Activated CD4-positive, alpha-beta memory T cell treated with anti-CD3 and anti-CD28 coated beads for 36 hours (primary cell): ENCODE results near the gene CEP97. TPM values are rescaled to one million over a fixed set of nuclear protein-coding genes. Genes with fewer than 3 reads are reported as not detected.
"Not testable (repeated sequence)": the region's sequence is repeated elsewhere in the genome, so short reads cannot be mapped to it uniquely, and the experiment has no call there.

Experiments used
- CTCF ChIA-PET: fragments of 350-600 bp; sonication (Branson Sonifier 250); formaldehyde crosslinking; loops from one replicate; lab custom pipeline; 2021; ENCODE audit warnings: antibody characterized with exemption, inconsistent platforms; lab: Charles Lee
- POLR2A ChIA-PET: fragments of 350-600 bp; sonication (Branson Sonifier 250); formaldehyde crosslinking; loops from one replicate; lab custom pipeline; 2021; ENCODE audit warnings: antibody characterized with exemption; lab: Charles Lee
- DNase-seq: peaks from one replicate; pipeline ENCODE4 v3.0.0-alpha.2; 2020
- H3K27ac Mint-ChIP-seq: one replicate; pipeline ENCODE4 v1.8.0; 2021; ENCODE audit warnings: mixed read lengths
- H3K27me3 Mint-ChIP-seq: one replicate; pipeline ENCODE4 v1.8.0; 2021; ENCODE audit warnings: mixed read lengths
- H3K36me3 Mint-ChIP-seq: one replicate; pipeline ENCODE4 v1.8.0; 2021; ENCODE audit warnings: mixed read lengths
- H3K4me1 Mint-ChIP-seq: one replicate; pipeline ENCODE4 v1.8.0; 2021; ENCODE audit warnings: low read depth, mixed read lengths
- H3K4me3 Mint-ChIP-seq: one replicate; pipeline ENCODE4 v1.8.0; 2021; ENCODE audit warnings: mild to moderate bottlenecking, mixed read lengths
- H3K9me3 Mint-ChIP-seq: one replicate; pipeline ENCODE4 v1.8.0; 2021; ENCODE audit warnings: mixed read lengths
- intact Hi-C: fragments of 100-400 bp; cut with micrococcal nuclease; formaldehyde crosslinking; loops from one replicate; pipeline ENCODE4 v1.15.1; 2023
- total RNA-seq, 2 experiments: library from RNA; stranded (reverse); gene quantifications; one replicate each; pipeline ENCODE4 v1.2.3, GENCODE V29; 2021

The CEP97 gene
- total RNA-seq, 2 experiments from 2014 or later: 16.6 to 17.9 TPM

GRCh38 chr3:101732240-101732641, 7.8 kb downstream of the CEP97 start:
- H3K36me3 Mint-ChIP-seq: peaks cover 69% of the 10 kb centered on the region
- intact Hi-C loops: no loop called here
- CTCF ChIA-PET: interaction anchor here (0.6 kb wide), 1 partner anchor 331 kb away, joined by 3 read pairs; no protein-coding TSS in a partner anchor

GRCh38 chr3:101735833-101736232, 11.4 kb downstream of the CEP97 start:
- peaks cover 59% of the 10 kb centered on the region for H3K36me3 Mint-ChIP-seq
- H3K27ac Mint-ChIP-seq: no peak overlapping the region
- DNase-seq: no peak
- POLR2A ChIA-PET: interaction anchor here (1.3 kb wide), 1 partner anchor 11 kb away, joined by 3 read pairs; the partner anchor contains the start of gene CEP97
- no peaks in the 10 kb centered on the region for H3K27me3 Mint-ChIP-seq
- H3K4me3 Mint-ChIP-seq: no peak overlapping the region
- no peaks in the 10 kb centered on the region for H3K4me1 Mint-ChIP-seq
- intact Hi-C loops: no loop called here
- CTCF ChIA-PET: no interaction called here
- H3K9me3 Mint-ChIP-seq: peaks cover 2% of the 10 kb centered on the region

More at GRCh38 chr3:101732240-101732641, 7.8 kb downstream of the CEP97 start:
- H3K27me3 Mint-ChIP-seq: no peaks in the 10 kb centered on the region
- H3K27ac Mint-ChIP-seq: no peak overlapping the region
- peaks cover 4% of the 10 kb centered on the region for H3K4me1 Mint-ChIP-seq
- H3K4me3 Mint-ChIP-seq: no peak overlapping the region
- no peak for DNase-seq
- POLR2A ChIA-PET: no interaction called here
- H3K9me3 Mint-ChIP-seq: no peaks in the 10 kb centered on the region

DNA sequence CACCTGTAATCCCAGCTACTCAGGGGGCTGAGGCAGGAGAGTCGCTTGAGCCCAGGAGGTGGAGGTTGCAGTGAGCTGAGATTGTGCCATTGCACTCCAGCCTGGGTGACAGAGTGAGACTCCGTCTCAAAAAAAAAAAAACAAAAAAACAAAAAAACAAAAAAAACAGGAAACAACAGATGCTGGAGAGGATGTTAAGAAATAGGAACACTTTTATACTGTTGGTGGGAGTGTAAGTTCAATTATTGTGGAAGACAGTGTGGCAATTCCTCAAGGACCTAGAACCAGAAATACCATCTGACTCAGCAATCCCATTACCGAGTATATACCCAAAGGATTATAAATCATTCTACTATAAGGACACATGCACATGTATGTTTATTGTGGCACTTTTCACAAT, 17.5 kb downstream of the CEP97 start:
- H3K4me1 Mint-ChIP-seq, H3K4me3 Mint-ChIP-seq, H3K27me3 Mint-ChIP-seq, H3K9me3 Mint-ChIP-seq, intact Hi-C loops, H3K27ac Mint-ChIP-seq, DNase-seq, CTCF ChIA-PET, POLR2A ChIA-PET: not testable (repeated sequence)
- peaks cover 25% of the 10 kb centered on the region for H3K36me3 Mint-ChIP-seq

GRCh38 chr3:101744811-101745210, 20.4 kb downstream of the CEP97 start:
- Mint-ChIP-seq H3K4me1 (peaks cover 1% of the 10 kb centered on the region), H3K27me3 (no peaks in the 10 kb centered on the region), H3K36me3 (peaks cover 24% of the 10 kb centered on the region), H3K27ac (no peak overlapping the region), H3K4me3 (no peak overlapping the region), H3K9me3 (peaks cover 4% of the 10 kb centered on the region)
- no peak for DNase-seq
- ChIA-PET CTCF (interaction anchor here (2.9 kb wide), 1 partner anchor 58 kb away, joined by 8 read pairs; no protein-coding TSS in a partner anchor), POLR2A (no interaction called here)
- intact Hi-C loops: no loop called here

- H3K27ac Mint-ChIP-seq: not testable (repeated sequence)
These were observed 21.5 kb downstream of the CEP97 start for GRCh38 chr3:101745934-101746333.

DNA sequence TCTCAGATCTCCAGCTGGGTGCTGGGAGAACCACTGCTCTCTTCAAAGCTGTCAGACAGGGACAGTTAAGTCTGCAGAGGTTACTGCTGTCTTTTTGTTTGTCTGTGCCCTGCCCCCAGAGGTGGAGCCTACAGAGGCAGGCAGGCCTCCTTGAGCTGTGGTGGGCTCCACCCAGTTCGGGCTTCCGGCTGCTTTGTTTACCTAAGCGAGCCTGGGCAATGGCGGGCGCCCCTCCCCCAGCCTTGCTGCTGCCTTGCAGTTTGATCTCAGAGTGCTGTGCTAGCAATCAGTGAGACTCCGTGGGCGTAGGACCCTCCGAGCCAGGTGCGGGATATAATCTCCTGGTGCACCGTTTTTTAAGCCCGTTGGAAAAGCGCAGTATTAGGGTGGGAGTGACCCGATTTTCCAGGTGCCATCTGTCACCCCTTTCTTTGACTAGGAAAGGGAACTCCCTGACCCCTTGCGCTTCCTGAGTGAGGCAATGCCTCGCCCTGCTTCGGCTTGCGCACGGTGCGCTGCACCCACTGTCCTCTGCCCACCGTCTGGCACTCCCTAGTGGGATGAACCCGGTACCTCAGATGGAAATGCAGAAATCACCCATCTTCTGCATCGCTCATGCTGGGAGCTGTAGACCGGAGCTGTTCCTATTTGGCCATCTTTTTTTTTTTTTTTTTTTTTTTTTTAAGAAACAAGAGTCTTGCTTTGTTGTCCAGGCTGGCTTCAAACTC, 29.1 kb downstream of the CEP97 start:
- H3K36me3 Mint-ChIP-seq: peaks cover 61% of the 10 kb centered on the region
- H3K4me1 Mint-ChIP-seq, POLR2A ChIA-PET, H3K27me3 Mint-ChIP-seq, CTCF ChIA-PET, intact Hi-C loops: not testable (repeated sequence)
- DNase-seq: peak; percentile 47
- H3K27ac Mint-ChIP-seq: peak overlapping the region; percentile 18
- H3K4me3 Mint-ChIP-seq: peak overlapping the region; percentile 16
- peaks cover 14% of the 10 kb centered on the region for H3K9me3 Mint-ChIP-seq

More at GRCh38 chr3:101745934-101746333, 21.5 kb downstream of the CEP97 start:
- H3K4me1 Mint-ChIP-seq, CTCF ChIA-PET, intact Hi-C loops, H3K27me3 Mint-ChIP-seq, H3K4me3 Mint-ChIP-seq, DNase-seq, H3K9me3 Mint-ChIP-seq, POLR2A ChIA-PET: not testable (repeated sequence)
- H3K36me3 Mint-ChIP-seq: peaks cover 26% of the 10 kb centered on the region

- no peaks in the 10 kb centered on the region for H3K27me3 Mint-ChIP-seq
- intact Hi-C loops: no loop called here
- no peaks in the 10 kb centered on the region for H3K9me3 Mint-ChIP-seq
- ChIA-PET POLR2A (no interaction called here), CTCF (no interaction called here)
- H3K36me3 Mint-ChIP-seq: peaks cover 59% of the 10 kb centered on the region
- peaks cover 18% of the 10 kb centered on the region for H3K4me1 Mint-ChIP-seq
- DNase-seq: no peak
- H3K4me3 Mint-ChIP-seq: no peak overlapping the region
- H3K27ac Mint-ChIP-seq: no peak overlapping the region
These were observed 33.8 kb downstream of the CEP97 start for GRCh38 chr3:101758224-101758623.

- intact Hi-C loops: no loop called here
- POLR2A ChIA-PET: no interaction called here
- H3K9me3 Mint-ChIP-seq: no peaks in the 10 kb centered on the region
- CTCF ChIA-PET: no interaction called here
- peaks cover 44% of the 10 kb centered on the region for H3K36me3 Mint-ChIP-seq
- H3K27me3 Mint-ChIP-seq: no peaks in the 10 kb centered on the region
- H3K4me3 Mint-ChIP-seq: no peak overlapping the region
- H3K4me1 Mint-ChIP-seq: peaks cover 12% of the 10 kb centered on the region
- no peak overlapping the region for H3K27ac Mint-ChIP-seq
- no peak for DNase-seq
These were observed 37.7 kb downstream of the CEP97 start for GRCh38 chr3:101762041-101762646.

- POLR2A ChIA-PET, DNase-seq, H3K9me3 Mint-ChIP-seq, CTCF ChIA-PET, H3K27ac Mint-ChIP-seq, H3K36me3 Mint-ChIP-seq, H3K27me3 Mint-ChIP-seq: not testable (repeated sequence)
- intact Hi-C loops: loop anchor here (2.0 kb wide), 2 partner anchors 73 to 203 kb away; partner anchors contain the start of gene PCNP
- H3K4me1 Mint-ChIP-seq: peaks cover 43% of the 10 kb centered on the region
- H3K4me3 Mint-ChIP-seq: peak overlapping the region; percentile 95
These were observed 53.4 kb downstream of the CEP97 start for GRCh38 chr3:101777745-101778281.

DNA sequence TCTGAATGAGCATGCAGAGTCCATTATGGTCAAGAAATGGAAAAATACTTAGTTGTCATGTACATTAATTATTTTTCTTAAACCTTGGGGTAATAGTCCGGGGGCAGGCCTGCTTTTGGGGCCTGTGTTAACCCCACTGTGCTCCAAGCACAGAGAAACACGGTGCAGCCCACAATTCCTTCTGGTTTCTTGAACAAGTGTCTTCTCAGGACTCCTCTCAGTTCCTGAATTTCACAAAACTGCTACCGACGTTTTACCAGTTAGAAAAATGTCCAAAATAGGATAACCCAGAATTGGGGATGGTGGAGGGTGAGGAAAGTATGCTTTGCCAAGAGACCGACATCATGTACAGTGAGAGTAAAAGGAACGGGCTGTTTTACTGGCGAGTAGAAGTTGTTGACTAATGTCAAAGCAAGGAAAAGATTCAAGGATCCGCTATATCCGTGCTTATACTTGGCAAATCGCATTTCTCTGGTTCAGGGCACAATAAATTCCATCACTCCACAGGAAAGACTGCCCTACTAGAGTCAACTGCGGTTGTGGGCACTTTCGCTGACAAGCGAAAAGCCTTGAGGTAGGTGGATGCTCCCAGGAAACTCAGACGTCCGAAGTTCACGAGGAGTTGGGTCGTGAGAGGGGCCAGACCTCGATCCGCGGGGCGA, 54.1 kb downstream of the CEP97 start:
- H3K9me3 Mint-ChIP-seq: no peaks in the 10 kb centered on the region
- intact Hi-C loops: loop anchor here (1.0 to 2.0 kb wide), 6 partner anchors 49 to 204 kb away; partner anchors contain the start of genes CEP97, PCNP, RPL24 and ZBTB11
- POLR2A ChIA-PET: interaction anchor here (0.8 to 1.8 kb wide), 6 partner anchors 9 to 102 kb away, joined by 3 to 9 read pairs (median 5); partner anchors contain the start of genes CEP97 and NFKBIZ
- CTCF ChIA-PET: interaction anchor here (0.5 to 1.6 kb wide), 4 partner anchors 25 to 447 kb away, joined by 3 to 7 read pairs (median 6); no protein-coding TSS in a partner anchor
- peak overlapping the region; percentile 95 for H3K27ac Mint-ChIP-seq
- H3K36me3 Mint-ChIP-seq: peaks cover 7% of the 10 kb centered on the region
- peak overlapping the region; percentile 95 for H3K4me3 Mint-ChIP-seq
- H3K4me1 Mint-ChIP-seq: peaks cover 44% of the 10 kb centered on the region
- H3K27me3 Mint-ChIP-seq: no peaks in the 10 kb centered on the region
- no peak for DNase-seq

DNA sequence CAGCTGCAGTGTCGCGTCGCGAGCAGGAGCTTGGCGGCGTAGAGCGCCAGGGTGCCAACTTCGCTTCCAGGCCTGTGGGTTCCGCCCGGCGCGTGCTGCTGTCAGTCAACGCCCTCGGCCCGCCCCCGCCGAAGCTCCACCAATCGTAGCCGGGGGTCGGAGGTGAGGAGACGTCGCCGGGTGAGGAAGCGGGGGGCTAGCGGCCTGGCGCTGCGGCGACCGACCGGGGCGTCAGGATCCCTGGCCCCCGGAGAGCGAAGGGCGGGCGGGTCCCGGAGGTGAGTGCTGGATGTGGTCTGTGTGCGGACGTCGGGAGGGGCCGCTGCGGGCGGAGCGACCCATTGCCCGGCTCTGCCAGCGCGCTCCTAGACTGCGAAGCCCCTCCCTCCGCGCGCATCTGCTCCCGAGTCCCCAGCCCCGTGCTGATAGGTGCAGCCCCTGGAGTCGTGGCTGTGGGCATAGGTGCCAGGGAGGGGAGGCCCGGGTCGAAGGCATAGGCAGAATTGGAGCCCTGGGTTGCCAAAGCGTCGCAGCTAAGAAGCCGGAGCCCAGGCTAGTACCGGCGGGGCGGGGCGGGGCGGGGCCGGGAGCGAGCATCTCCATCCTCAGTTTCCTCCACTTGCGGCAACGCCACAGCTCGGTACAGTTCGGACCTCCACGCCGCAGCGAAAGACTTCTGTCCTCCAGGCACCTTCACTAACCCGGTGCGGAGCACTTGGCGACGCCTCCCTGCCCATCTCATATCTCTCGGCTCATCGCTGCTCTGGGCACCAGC, 54.8 kb downstream of the CEP97 start, which contains the start of gene NXPE3:
TSS of gene NXPE3 (plus strand) at position 165 of the 775 bp plus-strand sequence. CDS start 6,386 bp downstream, outside the sequence.
- peaks cover 14% of the 10 kb centered on the region for H3K36me3 Mint-ChIP-seq
- intact Hi-C loops: loop anchor here (1.0 to 2.0 kb wide), 6 partner anchors 48 to 204 kb away; partner anchors contain the start of genes CEP97, PCNP, RPL24 and ZBTB11
- peak within 1 kb of the TSS; percentile 95 for H3K27ac Mint-ChIP-seq

More for the DNA sequence above, 54.8 kb downstream of the CEP97 start, which contains the start of gene NXPE3:
- peak within 1 kb of the TSS; percentile 95 for H3K4me3 Mint-ChIP-seq
- POLR2A ChIA-PET: interaction anchor here (0.5 to 1.8 kb wide), 7 partner anchors 10 to 103 kb away, joined by 3 to 9 read pairs (median 4); partner anchors contain the start of genes CEP97 and NFKBIZ
- CTCF ChIA-PET: interaction anchor here (0.5 to 1.6 kb wide), 4 partner anchors 24 to 446 kb away, joined by 3 to 7 read pairs (median 6); no protein-coding TSS in a partner anchor
- H3K9me3 Mint-ChIP-seq: no peaks in the 10 kb centered on the region
- no peaks in the 10 kb centered on the region for H3K27me3 Mint-ChIP-seq
- H3K4me1 Mint-ChIP-seq: peaks cover 51% of the 10 kb centered on the region
- DNase-seq: peak; percentile 96
